ENCODE measurements around the gene AQP10. TPM values are rescaled to one million over a fixed set of nuclear protein-coding genes. Genes with fewer than 3 reads are reported as not detected.

The AQP10 gene
- total RNA-seq, 4 donors from 2014 or later = not detected

DNA sequence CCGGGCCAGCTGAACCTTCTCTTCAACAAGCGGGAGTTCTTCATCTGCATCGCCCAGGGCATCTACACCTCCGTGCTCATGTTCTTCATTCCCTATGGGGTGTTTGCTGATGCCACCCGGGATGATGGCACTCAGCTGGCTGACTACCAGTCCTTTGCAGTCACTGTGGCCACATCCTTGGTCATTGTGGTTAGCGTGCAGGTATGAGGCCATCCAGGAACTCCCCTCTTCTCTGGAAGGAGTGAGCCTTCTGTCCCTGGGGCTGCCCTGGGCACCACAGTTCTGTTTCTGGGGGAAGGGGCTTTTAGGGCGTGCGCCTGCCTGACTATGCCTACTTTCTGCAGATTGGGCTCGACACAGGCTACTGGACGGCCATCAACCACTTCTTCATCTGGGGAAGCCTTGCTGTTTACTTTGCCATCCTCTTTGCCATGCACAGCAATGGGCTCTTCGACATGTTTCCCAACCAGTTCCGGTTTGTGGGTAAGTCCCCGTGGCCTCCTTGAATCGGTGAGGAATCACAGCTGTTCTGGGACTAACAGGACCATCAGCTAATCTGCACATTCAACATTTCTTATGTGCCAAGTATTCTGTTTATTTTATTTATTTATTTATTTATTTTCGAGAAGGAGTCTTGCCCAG, 25.5 kb downstream of the AQP10 start:
- no peak overlapping the region for H3K4me3 ChIP-seq
- DNase-seq (no peak), ATAC-seq (no peak)
- H3K36me3 ChIP-seq = no peaks in the 10 kb centered on the region
- peaks cover 0 to 1% (median under 1%) of the 10 kb centered on the region in 3 donors for H3K27me3 ChIP-seq
- intact Hi-C loops (cut with DNase I; ENCODE audit: low total_unique reads) = loop anchor here (5.0 kb wide), 1 partner anchor 96 kb away; no protein-coding TSS in a partner anchor
- in situ Hi-C loops (cut with MboI; ENCODE audit: low sequenced_read_pairs in 4 of 4) = no loop called here
- H3K9me3 ChIP-seq = no peaks in the 10 kb centered on the region
- H3K4me1 ChIP-seq = no peaks in the 10 kb centered on the region
- no peak overlapping the region for H3K27ac ChIP-seq
- TF ChIP-seq, protein P1, sequence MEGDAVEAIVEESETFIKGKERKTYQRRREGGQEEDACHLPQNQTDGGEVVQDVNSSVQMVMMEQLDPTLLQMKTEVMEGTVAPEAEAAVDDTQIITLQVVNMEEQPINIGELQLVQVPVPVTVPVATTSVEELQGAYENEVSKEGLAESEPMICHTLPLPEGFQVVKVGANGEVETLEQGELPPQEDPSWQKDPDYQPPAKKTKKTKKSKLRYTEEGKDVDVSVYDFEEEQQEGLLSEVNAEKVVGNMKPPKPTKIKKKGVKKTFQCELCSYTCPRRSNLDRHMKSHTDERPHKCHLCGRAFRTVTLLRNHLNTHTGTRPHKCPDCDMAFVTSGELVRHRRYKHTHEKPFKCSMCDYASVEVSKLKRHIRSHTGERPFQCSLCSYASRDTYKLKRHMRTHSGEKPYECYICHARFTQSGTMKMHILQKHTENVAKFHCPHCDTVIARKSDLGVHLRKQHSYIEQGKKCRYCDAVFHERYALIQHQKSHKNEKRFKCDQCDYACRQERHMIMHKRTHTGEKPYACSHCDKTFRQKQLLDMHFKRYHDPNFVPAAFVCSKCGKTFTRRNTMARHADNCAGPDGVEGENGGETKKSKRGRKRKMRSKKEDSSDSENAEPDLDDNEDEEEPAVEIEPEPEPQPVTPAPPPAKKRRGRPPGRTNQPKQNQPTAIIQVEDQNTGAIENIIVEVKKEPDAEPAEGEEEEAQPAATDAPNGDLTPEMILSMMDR (IDR thresholded peaks at IDR 0.05 in 4 of 5, conservative IDR thresholded peaks at IDR 0.05 in 1 of 5) = no peak
- TF ChIP-seq POLR2A (IDR thresholded peaks at IDR 0.05) = no peak

DNA sequence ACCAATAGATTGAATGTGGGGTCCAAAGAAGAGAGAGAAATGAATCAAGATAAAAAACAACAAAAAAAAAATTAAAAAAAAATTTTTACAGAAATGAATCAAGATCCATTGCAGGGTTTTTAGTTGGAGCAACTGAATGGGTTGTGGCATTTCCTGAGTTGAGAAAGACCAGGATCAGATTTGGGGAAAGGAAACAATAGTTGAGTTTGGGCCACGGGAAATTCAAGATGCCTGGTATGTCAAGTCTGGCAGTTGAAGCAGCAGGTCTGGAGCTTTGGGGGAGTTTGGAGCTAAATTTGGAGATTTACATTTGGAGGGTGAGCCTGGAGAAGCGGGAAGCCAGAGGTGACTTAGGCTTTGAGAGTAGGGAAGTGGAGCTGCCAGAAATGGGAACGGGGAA, 27.1 kb downstream of the AQP10 start:
- TF ChIP-seq, protein P1 (IDR thresholded peaks at IDR 0.05 in 4 of 5, conservative IDR thresholded peaks at IDR 0.05 in 1 of 5) = no peak
- in situ Hi-C loops (cut with MboI; ENCODE audit: low sequenced_read_pairs in 4 of 4) (no loop called here), intact Hi-C loops (cut with DNase I; ENCODE audit: low total_unique reads) (loop anchor here (5.0 kb wide), 1 partner anchor 94 kb away; no protein-coding TSS in a partner anchor)
- Histone ChIP-seq H3K4me3 (no peak overlapping the region), H3K27ac (no peak overlapping the region), H3K9me3 (no peaks in the 10 kb centered on the region), H3K27me3 (peaks cover 9 to 14% (median 14%) of the 10 kb centered on the region in 3 donors), H3K4me1 (peaks cover 8 to 9% of the 10 kb centered on the region in 2 donors), H3K36me3 (no peaks in the 10 kb centered on the region)
- DNase-seq (no peak), ATAC-seq (no peak)

DNA sequence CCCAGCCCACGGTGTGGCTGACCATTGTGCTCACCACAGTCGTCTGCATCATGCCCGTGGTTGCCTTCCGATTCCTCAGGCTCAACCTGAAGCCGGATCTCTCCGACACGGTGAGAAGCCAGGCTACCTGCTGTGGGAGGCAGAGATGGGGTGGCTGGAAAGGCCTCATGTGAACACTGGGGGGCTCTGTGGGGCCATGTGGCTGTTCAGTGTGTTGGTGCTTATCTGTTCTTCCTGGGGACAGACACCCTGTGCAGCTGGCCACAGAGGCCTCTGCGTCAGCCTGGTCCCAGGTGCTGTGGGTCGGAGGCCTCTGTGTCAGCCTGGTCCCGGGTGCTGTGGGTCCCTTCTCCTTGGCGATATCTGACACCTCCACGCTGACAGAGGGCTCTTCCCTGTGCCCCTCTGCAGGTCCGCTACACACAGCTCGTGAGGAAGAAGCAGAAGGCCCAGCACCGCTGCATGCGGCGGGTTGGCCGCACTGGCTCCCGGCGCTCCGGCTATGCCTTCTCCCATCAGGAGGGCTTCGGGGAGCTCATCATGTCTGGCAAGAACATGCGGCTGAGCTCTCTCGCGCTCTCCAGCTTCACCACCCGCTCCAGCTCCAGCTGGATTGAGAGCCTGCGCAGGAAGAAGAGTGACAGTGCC, 27.7 kb downstream of the AQP10 start:
- ATAC-seq (no peak), DNase-seq (no peak)
- Histone ChIP-seq H3K36me3 (no peaks in the 10 kb centered on the region), H3K27me3 (peaks cover 9 to 18% (median 14%) of the 10 kb centered on the region in 3 donors), H3K4me3 (no peak overlapping the region), H3K9me3 (no peaks in the 10 kb centered on the region), H3K27ac (no peak overlapping the region), H3K4me1 (peaks cover 11 to 15% of the 10 kb centered on the region in 2 donors)
- intact Hi-C loops (cut with DNase I; ENCODE audit: low total_unique reads) (loop anchor here (5.0 kb wide), 1 partner anchor 94 kb away; no protein-coding TSS in a partner anchor), in situ Hi-C loops (cut with MboI; ENCODE audit: low sequenced_read_pairs in 4 of 4) (no loop called here)
- no peak for TF ChIP-seq POLR2A (IDR thresholded peaks at IDR 0.05)
- TF ChIP-seq, protein P1 (IDR thresholded peaks at IDR 0.05 in 4 of 5, conservative IDR thresholded peaks at IDR 0.05 in 1 of 5) = peak in 2 of 5 experiments; percentile 6 to 30

DNA sequence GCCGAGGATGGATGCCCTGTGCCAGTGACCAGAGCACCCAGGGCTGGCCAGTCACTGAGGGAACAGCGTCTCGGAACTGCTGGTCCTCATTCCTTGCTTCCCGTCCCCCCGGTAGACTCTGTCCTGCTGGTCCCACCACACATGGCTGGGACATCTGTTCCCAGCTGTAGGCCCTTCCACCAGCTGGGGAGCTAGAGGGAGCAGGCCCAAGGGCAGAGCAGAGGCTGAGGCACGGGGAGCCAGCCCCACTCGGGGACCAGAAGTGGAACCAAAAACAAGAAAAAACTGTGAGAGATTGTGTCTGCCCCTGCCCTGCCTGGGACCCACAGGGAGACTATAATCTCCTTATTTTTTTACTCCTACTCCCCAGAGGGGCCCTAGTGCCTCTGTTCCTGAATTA, 28.2 kb downstream of the AQP10 start:
- peaks cover 14 to 19% of the 10 kb centered on the region in 2 donors for H3K4me1 ChIP-seq
- no peaks in the 10 kb centered on the region for H3K36me3 ChIP-seq
- intact Hi-C loops (cut with DNase I; ENCODE audit: low total_unique reads) (loop anchor here (5.0 kb wide), 1 partner anchor 93 kb away; no protein-coding TSS in a partner anchor), in situ Hi-C loops (cut with MboI; ENCODE audit: low sequenced_read_pairs in 4 of 4) (no loop called here)
- H3K27me3 ChIP-seq = peaks cover 11 to 20% (median 14%) of the 10 kb centered on the region in 3 donors
- DNase-seq = no peak
- TF ChIP-seq POLR2A (IDR thresholded peaks at IDR 0.05) = no peak
- TF ChIP-seq, protein P1 (IDR thresholded peaks at IDR 0.05 in 4 of 5, conservative IDR thresholded peaks at IDR 0.05 in 1 of 5) = no peak
- H3K27ac ChIP-seq = no peak overlapping the region
- no peak for ATAC-seq
- no peaks in the 10 kb centered on the region for H3K9me3 ChIP-seq
- no peak overlapping the region for H3K4me3 ChIP-seq

All from gastrocnemius medialis (tissue), 4 donors.